ENCODE results near the gene HOXD3.

GRCh38 chr2:176164201-176164600, 7.1 kb downstream of the HOXD3 start:
- no peak for TF ChIP-seq EZH2phosphoT487 (IDR thresholded peaks at IDR 0.05; ENCODE audit: borderline replicate concordance, low read depth)
- TF ChIP-seq CTCF (IDR thresholded peaks at IDR 0.05), result no peak
- no peak for TF ChIP-seq POLR2AphosphoS5 (IDR thresholded peaks at IDR 0.05; ENCODE audit: low read depth, low read length)
- no peak for TF ChIP-seq RFX5 (IDR thresholded peaks at IDR 0.05; ENCODE audit: low read length)
- TF ChIP-seq FOXM1 (IDR thresholded peaks at IDR 0.05; ENCODE audit: low read depth), result no peak
- no peak for TF ChIP-seq EP300 (IDR thresholded peaks at IDR 0.05; ENCODE audit: borderline replicate concordance in 1 of 2, low read depth in 1 of 2, low read length in 1 of 2)
- TF ChIP-seq GABPA (IDR thresholded peaks at IDR 0.05; ENCODE audit: low read depth), result no peak
